ENCODE results near the gene SMPD3. TPM values are rescaled to one million over a fixed set of nuclear protein-coding genes. Genes with fewer than 3 reads are reported as not detected.

Gene SMPD3
- total RNA-seq, 2 donors from 2014 or later: 0.70 to 0.99 TPM

DNA sequence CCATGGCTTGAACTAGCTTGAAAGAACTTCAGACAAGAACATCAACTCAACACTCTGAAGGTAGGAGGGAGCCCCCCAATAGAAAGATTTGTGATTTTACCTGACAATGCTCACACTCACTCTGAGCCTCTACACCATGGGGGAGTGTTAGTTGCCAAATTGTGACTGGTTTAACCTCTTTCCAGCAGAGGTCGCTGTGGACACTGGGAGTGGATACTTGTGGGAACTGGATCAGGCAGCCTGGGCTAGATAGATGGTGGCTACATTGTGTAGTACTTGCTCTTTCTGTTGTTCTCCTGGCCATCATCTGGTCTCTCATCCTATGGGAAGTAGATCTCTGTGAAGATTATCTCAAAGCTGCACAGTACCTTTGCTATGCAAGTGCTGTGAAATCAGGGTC is 2.9 kb downstream of the SMPD3 start:
- no peaks in the 10 kb centered on the region for H3K9me3 ChIP-seq (ENCODE audit: control insufficient read depth, low read length, poor library complexity, severe bottlenecking)
- H3K4me1 Mint-ChIP-seq: peaks cover 12% of the 10 kb centered on the region
- DNase-seq (no peak), ATAC-seq (no peak)
- H3K27ac Mint-ChIP-seq: no peak overlapping the region
- H3K27me3 Mint-ChIP-seq: peaks cover 43% of the 10 kb centered on the region
- H3K36me3 Mint-ChIP-seq (ENCODE audit: low read depth): no peaks in the 10 kb centered on the region
- H3K4me3 Mint-ChIP-seq: no peak overlapping the region

DNA sequence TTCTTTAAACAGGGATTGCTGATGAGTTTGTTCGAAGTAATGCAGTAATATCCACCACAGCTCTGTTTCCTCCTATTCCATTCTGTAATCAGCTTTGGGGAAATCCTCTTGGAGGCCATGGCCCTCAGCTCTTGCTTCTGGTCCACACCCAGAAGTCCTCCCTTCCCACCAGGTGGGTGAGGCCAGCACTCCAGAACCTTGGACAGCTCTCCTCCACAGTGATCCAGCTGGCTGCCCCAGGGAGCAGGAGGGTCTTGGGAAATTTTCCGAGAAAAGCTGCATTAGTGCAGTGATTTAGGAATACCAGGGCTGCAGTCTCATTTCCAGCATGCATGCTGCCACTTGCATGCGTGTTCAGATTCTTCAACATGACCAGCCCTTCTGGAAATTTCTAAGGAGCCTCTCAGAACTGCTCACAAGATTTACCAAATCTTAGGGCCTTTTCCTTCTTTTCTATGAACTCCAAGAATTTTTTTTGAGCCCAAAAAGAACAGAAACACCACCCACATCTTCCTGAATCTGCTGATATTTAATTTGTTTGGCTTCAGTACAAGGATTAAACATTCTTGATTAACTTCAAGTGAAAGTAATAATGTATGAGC is 4.2 kb downstream of the SMPD3 start:
- H3K27me3 Mint-ChIP-seq: peaks cover 44% of the 10 kb centered on the region
- ATAC-seq: no peak
- DNase-seq: no peak
- H3K27ac Mint-ChIP-seq: no peak overlapping the region
- no peaks in the 10 kb centered on the region for H3K36me3 Mint-ChIP-seq (ENCODE audit: low read depth)
- no peak overlapping the region for H3K4me3 Mint-ChIP-seq
- no peaks in the 10 kb centered on the region for H3K9me3 ChIP-seq (ENCODE audit: control insufficient read depth, low read length, poor library complexity, severe bottlenecking)
- H3K4me1 Mint-ChIP-seq: peaks cover 9% of the 10 kb centered on the region

DNA sequence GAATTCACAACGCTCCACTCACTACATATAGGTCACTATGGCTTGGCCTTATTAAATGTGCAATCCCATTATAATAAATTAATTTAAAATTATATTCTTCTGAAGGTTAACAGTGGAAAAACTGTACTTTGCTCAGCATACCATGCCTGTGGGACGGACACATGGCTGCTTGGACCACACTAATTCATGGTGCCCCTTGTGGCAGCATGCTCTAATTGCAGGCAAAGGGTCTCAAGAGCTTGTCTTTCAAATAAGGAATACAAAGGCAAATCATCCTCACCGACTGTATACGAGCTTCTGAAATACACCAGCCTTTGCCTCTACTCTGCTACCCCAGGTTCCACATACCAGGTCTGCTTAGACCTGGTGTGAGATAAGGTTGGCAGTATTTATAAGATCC is 11.7 kb downstream of the SMPD3 start:
- no peaks in the 10 kb centered on the region for H3K9me3 ChIP-seq (ENCODE audit: control insufficient read depth, low read length, poor library complexity, severe bottlenecking)
- ATAC-seq: no peak
- Mint-ChIP-seq H3K27me3 (peaks cover 9% of the 10 kb centered on the region), H3K4me1 (peaks cover 9% of the 10 kb centered on the region), H3K4me3 (no peak overlapping the region), H3K27ac (no peak overlapping the region), H3K36me3 (ENCODE audit: low read depth) (no peaks in the 10 kb centered on the region)
- DNase-seq: no peak

DNA sequence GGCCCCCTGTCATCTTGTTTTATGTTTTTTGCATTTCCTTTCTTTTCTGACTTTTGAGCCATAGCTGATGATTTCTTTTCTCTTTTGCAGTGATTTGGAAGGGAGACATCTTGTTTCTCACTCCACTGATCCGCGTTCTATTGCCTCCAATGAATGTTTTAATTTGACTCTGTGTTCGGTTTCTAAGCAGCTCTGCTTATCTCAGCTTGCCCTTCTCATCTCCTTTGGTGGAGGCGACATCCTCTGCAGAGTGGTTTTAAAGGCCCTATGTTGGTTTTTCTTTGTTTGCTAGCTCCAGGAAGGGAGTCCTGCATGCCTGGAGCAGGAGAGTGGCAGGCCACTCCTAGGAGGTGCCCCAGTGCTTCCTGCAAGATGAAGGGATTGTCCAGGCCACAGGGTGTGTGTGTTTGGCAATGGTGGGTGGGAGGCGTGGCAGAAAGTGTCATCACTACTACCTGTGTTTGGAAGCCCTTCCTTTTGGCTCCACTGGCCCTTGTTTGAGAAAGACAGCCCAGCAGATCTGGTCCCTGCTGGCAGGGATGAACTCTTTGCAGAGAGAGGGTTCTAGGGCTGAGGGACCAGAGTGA is 13.6 kb downstream of the SMPD3 start:
- peaks cover 9% of the 10 kb centered on the region for H3K4me1 Mint-ChIP-seq
- H3K9me3 ChIP-seq (ENCODE audit: control insufficient read depth, low read length, poor library complexity, severe bottlenecking): no peaks in the 10 kb centered on the region
- no peaks in the 10 kb centered on the region for H3K27me3 Mint-ChIP-seq
- H3K36me3 Mint-ChIP-seq (ENCODE audit: low read depth): no peaks in the 10 kb centered on the region
- H3K4me3 Mint-ChIP-seq: peak overlapping the region; percentile 63
- no peak overlapping the region for H3K27ac Mint-ChIP-seq
- DNase-seq (no peak), ATAC-seq (no peak)

DNA sequence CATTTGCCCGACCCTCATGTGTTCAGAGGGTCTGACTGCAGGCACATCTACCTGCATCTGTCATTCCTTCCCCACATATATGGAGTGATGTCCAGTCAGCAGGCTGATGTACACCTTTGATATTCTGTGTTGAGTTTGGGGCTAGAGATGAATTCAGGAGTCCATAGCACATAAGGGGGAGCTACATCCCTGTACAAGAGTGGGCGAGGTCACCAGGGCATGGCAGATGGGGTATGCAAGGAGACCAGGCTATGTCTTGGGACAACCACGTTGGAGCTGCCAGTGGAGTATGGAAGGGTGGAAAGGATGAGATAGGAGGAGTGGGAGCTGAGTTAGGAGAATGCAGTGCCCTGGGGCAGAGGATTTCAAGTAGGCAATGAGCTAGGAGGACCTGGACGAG is 15.0 kb downstream of the SMPD3 start:
- no peaks in the 10 kb centered on the region for H3K9me3 ChIP-seq (ENCODE audit: control insufficient read depth, low read length, poor library complexity, severe bottlenecking)
- no peak for DNase-seq
- H3K4me1 Mint-ChIP-seq: peaks cover 9% of the 10 kb centered on the region
- no peaks in the 10 kb centered on the region for H3K27me3 Mint-ChIP-seq
- no peak overlapping the region for H3K27ac Mint-ChIP-seq
- no peaks in the 10 kb centered on the region for H3K36me3 Mint-ChIP-seq (ENCODE audit: low read depth)
- ATAC-seq: no peak
- H3K4me3 Mint-ChIP-seq: no peak overlapping the region

DNA sequence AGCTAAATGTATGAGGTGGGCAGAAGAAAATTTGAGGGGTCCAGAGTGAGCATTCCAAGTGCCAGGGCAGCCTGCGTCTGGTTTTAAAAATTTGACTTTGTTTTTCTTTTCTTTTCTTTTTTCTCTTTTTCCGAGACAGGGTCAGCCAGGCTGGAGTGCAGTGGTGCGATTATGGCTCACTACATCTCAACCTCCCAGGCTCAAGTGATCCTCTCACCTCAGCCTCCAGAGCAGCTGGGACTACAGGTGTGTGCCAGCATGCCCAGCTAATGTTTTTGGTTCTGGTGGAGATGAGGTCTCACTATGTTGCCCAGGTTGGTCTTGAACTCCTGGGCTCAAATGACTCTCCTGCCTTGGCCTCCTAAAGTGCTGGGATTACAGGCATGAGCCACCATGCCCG is 15.6 kb downstream of the SMPD3 start:
- Mint-ChIP-seq H3K4me3 (no peak overlapping the region), H3K36me3 (ENCODE audit: low read depth) (no peaks in the 10 kb centered on the region), H3K4me1 (peaks cover 11% of the 10 kb centered on the region), H3K27ac (no peak overlapping the region), H3K27me3 (no peaks in the 10 kb centered on the region)
- DNase-seq (no peak), ATAC-seq (no peak)
- H3K9me3 ChIP-seq (ENCODE audit: control insufficient read depth, low read length, poor library complexity, severe bottlenecking): no peaks in the 10 kb centered on the region

DNA sequence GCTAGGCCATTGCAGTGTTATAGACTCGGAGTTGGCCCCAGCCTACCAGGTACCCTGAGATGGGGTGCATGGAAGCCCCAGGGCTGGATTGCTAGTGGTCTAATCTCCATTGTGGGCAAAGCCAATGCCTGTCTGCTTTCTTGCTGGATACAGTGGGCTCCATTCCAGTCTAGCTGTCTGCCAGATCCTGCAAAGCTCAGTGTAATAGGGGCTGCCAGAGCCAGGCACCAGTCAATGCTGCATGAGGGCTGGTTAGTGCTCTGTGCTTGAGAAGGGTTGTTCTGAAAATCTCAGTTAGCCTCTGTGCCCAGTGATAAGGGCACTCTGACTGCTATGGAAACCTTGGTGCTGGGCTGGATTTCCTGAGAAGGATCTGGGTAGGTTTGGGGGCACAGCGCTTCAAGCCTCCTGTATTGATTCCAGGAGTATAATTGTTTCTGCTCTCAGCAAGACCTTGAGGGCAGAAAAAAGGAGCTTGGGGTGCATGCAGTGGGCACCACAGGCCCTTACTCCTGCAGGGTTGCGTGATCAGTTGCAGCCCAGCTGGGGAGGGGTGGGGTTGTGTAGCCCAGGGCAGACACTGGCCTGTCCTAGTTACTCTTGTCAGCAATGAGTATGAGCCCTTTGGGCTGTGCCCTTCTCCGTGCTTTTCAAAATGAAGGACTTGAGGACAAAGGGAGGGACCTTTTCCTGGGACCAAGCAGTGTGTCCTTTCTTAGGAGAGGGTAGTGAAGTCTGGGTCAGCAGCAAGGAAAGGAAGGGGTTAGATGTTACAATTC is 19.0 kb downstream of the SMPD3 start:
- H3K9me3 ChIP-seq (ENCODE audit: control insufficient read depth, low read length, poor library complexity, severe bottlenecking): no peaks in the 10 kb centered on the region
- Mint-ChIP-seq H3K4me3 (no peak overlapping the region), H3K27ac (peak overlapping the region; percentile 34), H3K4me1 (peaks cover 8% of the 10 kb centered on the region), H3K27me3 (no peaks in the 10 kb centered on the region), H3K36me3 (ENCODE audit: low read depth) (no peaks in the 10 kb centered on the region)
- ATAC-seq (no peak), DNase-seq (no peak)

DNA sequence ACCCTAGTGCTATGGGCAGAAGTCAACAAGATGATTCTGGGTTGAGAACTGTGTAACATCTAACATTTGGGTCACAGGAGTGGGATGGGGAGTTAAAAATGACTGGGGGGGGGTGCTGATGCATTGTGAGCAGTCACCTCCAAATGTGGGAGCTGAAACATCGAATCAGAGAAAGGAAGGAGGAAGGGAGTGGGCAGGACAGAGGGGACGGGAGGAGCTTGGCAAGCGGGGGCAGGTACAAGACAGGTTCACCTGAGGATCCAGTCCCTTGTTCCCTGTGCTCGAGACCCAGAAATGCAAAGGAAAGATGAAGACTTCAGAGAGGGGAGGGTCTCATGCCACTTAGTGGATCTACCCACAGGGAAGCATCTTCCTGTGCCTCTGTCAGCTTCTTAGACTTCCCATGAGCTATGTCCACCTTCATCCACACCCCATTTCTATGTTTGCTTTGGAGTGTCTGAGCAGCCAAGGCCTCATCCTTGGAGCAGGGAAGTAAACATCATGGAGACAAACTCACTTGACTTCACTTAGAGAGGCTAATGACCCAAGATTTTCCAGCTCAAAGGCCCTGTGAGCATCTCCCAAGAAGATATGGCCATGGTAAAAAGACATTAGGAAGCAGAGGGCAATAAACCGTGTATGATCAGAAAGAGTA is 20.5 kb downstream of the SMPD3 start:
- no peak overlapping the region for H3K4me3 Mint-ChIP-seq
- H3K27me3 Mint-ChIP-seq: no peaks in the 10 kb centered on the region
- no peak overlapping the region for H3K27ac Mint-ChIP-seq
- DNase-seq: no peak
- H3K36me3 Mint-ChIP-seq (ENCODE audit: low read depth): no peaks in the 10 kb centered on the region
- H3K9me3 ChIP-seq (ENCODE audit: control insufficient read depth, low read length, poor library complexity, severe bottlenecking): no peaks in the 10 kb centered on the region
- H3K4me1 Mint-ChIP-seq: peaks cover 7% of the 10 kb centered on the region
- ATAC-seq: no peak

DNA sequence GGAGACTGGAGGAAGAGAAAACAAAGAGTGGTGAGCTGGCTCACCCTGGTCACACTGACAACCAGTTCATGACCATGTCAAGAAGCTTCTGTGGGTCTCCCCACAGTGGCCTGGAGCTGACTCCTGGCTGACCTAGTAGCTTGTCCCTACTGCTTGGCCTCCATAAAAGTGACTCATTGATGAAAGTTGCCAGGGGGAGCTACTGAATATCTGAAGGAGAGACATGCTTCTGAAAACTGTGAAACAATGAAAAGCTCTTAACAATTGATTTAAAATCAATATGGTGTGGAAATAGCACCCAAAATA is 22.0 kb downstream of the SMPD3 start:
- Mint-ChIP-seq H3K27ac (no peak overlapping the region), H3K36me3 (ENCODE audit: low read depth) (no peaks in the 10 kb centered on the region), H3K4me1 (peaks cover 7% of the 10 kb centered on the region), H3K27me3 (no peaks in the 10 kb centered on the region), H3K4me3 (no peak overlapping the region)
- DNase-seq (no peak), ATAC-seq (no peak)
- H3K9me3 ChIP-seq (ENCODE audit: control insufficient read depth, low read length, poor library complexity, severe bottlenecking): no peaks in the 10 kb centered on the region

DNA sequence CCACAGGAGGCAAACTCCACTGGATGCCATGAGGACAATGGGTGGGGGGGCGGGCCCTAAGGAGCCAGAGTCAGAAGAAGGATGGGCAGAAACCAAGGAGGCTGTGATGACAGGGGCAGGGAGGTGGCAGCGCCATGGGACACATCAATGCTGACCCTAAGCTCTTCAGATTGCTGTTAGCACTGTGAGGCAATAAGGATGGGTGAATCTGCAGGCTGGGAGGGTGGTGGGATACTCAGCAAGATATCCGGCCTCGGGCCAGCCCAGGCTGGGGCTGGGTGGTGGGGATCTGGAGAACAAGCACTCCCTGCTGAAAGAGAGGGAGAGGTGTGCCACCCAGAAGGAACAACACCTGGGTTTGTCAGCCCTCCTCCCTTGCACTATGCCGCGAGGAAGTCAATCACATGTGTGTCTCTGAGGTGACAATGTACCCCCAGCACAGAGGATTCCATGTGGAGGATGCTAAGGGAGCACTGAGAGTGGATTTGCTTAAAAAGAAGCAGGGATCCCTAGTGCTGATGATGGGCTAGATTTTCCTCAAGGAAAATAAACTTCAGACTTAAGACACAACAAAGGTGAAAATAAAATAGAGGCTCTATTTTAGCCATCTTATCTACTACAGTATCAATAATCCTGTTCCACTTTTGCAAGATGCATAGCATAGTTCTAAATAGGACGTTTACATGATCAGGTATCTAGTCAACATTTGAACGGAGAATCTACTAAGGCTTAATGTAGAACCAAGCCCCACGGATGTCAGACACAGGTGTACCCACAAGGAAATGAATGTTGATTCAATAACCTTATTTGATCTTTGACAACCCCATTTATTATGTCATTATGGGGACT is 22.6 kb downstream of the SMPD3 start:
- no peak overlapping the region for H3K27ac Mint-ChIP-seq
- no peaks in the 10 kb centered on the region for H3K36me3 Mint-ChIP-seq (ENCODE audit: low read depth)
- H3K27me3 Mint-ChIP-seq: no peaks in the 10 kb centered on the region
- H3K9me3 ChIP-seq (ENCODE audit: control insufficient read depth, low read length, poor library complexity, severe bottlenecking): no peaks in the 10 kb centered on the region
- no peak overlapping the region for H3K4me3 Mint-ChIP-seq
- peaks cover 12% of the 10 kb centered on the region for H3K4me1 Mint-ChIP-seq
- ATAC-seq (peak; percentile 48), DNase-seq (no peak)

DNA sequence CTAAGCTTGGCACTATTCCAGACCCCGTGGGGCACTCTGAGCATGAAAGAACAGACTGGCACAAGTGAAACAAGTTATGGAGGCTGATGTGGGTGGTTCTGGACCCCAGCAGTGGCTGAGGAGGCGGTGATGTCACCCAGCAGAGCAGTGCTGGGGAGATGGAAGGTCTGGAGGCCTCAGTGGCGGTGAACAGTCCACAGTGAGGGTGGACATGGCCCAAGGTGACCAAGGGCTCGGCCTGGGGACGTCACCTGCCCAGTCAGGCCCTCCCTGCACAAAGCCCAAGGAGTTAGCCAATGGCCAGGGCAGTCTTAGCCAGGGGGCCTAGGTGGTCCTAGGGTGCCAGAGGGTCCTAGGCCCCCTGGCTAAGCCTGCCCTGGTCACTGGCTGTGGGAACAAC is 24.5 kb downstream of the SMPD3 start:
- no peaks in the 10 kb centered on the region for H3K36me3 Mint-ChIP-seq (ENCODE audit: low read depth)
- H3K9me3 ChIP-seq (ENCODE audit: control insufficient read depth, low read length, poor library complexity, severe bottlenecking): no peaks in the 10 kb centered on the region
- no peak for ATAC-seq
- H3K4me1 Mint-ChIP-seq: peaks cover 19% of the 10 kb centered on the region
- no peak for DNase-seq
- no peak overlapping the region for H3K27ac Mint-ChIP-seq
- H3K4me3 Mint-ChIP-seq: no peak overlapping the region
- no peaks in the 10 kb centered on the region for H3K27me3 Mint-ChIP-seq

DNA sequence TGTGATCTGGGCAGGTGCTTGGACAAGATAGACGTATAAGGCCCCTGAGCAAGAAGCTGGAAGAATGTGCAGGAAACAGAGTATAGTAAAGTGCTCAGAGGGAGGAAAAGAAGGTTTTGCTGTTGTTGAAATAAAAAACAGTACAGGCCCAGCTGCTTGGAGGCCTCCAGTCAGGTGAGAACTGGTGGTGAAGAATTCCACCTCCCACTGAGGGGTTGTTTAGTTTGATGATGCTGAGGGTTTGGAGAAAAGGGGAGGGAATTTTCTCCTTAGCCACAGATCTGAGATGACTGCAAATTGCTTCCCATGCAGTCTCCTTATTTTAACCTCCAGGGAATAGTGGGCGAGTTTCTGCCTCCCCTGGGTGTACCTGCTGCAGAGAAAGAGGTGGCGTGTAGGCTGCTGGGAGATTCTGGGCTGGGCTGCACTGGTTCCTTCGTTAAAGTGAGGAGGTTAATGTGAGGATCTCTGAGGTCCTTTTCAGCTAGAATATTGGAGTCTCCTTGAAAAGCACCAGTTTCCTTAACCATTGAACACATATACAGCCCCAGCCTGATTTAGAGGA is 25.8 kb downstream of the SMPD3 start:
- Mint-ChIP-seq H3K27me3 (no peaks in the 10 kb centered on the region), H3K4me3 (no peak overlapping the region), H3K4me1 (peaks cover 28% of the 10 kb centered on the region), H3K36me3 (ENCODE audit: low read depth) (no peaks in the 10 kb centered on the region), H3K27ac (no peak overlapping the region)
- DNase-seq (no peak), ATAC-seq (no peak)
- H3K9me3 ChIP-seq (ENCODE audit: control insufficient read depth, low read length, poor library complexity, severe bottlenecking): no peaks in the 10 kb centered on the region

DNA sequence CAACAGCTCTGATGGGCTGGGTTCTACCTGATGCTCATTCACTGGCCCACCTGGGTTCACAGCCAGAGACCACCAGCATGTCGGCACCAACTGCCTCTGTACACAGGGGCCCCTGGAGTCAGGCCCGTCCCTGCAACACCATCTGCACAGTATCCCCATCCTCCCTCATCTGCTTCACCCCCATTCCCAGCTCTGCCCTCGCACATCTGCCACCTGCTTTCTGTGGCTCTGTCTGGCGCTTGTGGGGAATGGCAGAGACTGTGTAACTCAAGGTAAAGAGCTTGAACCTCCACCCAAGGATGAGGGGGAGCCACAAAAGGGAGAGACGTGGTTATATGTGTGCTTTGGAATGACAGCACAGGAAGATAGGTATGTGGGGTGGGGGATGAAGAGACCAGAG is 27.2 kb downstream of the SMPD3 start:
- peak overlapping the region; percentile 14 for H3K27ac Mint-ChIP-seq
- no peak for ATAC-seq

More for the DNA sequence above, 27.2 kb downstream of the SMPD3 start:
- DNase-seq: no peak
- H3K9me3 ChIP-seq (ENCODE audit: control insufficient read depth, low read length, poor library complexity, severe bottlenecking): no peaks in the 10 kb centered on the region
- H3K27me3 Mint-ChIP-seq: no peaks in the 10 kb centered on the region
- no peak overlapping the region for H3K4me3 Mint-ChIP-seq
- peaks cover 40% of the 10 kb centered on the region for H3K4me1 Mint-ChIP-seq
- no peaks in the 10 kb centered on the region for H3K36me3 Mint-ChIP-seq (ENCODE audit: low read depth)

All from T-helper 17 cell (primary cell).